ENCODE results near the gene IQSEC1.

DNA sequence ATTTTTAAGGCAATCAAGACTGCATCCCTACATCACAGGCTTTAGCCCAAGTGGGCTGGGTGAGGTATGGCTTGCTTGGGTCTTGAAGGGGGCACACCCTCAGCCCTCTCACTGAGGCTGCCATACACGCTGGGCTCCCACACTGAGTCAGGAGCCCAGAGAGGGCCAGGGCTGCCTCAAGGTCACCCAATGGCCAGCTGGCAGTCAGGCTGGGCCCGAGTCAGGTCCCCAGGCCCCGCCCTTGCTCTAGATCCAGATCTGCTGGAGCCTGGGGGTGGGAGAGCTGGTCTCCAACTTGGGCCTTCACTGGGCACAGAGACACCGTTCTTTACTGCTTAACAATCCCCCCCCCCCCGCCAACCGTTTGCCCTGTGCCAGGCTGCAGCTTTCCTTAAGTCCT is 88.1 kb downstream of the IQSEC1 start:
- TF ChIP-seq, protein P1, sequence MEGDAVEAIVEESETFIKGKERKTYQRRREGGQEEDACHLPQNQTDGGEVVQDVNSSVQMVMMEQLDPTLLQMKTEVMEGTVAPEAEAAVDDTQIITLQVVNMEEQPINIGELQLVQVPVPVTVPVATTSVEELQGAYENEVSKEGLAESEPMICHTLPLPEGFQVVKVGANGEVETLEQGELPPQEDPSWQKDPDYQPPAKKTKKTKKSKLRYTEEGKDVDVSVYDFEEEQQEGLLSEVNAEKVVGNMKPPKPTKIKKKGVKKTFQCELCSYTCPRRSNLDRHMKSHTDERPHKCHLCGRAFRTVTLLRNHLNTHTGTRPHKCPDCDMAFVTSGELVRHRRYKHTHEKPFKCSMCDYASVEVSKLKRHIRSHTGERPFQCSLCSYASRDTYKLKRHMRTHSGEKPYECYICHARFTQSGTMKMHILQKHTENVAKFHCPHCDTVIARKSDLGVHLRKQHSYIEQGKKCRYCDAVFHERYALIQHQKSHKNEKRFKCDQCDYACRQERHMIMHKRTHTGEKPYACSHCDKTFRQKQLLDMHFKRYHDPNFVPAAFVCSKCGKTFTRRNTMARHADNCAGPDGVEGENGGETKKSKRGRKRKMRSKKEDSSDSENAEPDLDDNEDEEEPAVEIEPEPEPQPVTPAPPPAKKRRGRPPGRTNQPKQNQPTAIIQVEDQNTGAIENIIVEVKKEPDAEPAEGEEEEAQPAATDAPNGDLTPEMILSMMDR (IDR thresholded peaks at IDR 0.05), result no peak
- TF ChIP-seq POLR2A (IDR thresholded peaks at IDR 0.05) (no peak), EP300 (IDR thresholded peaks at IDR 0.05; ENCODE audit: low read depth) (no peak), POLR2AphosphoS5 (IDR thresholded peaks at IDR 0.05) (no peak)

All from transverse colon (tissue), 4 donors.